ENCODE data around the gene PRDM16. TPM values are rescaled to one million over a fixed set of nuclear protein-coding genes. Genes with fewer than 3 reads are reported as not detected.

Gene PRDM16
- total RNA-seq, 1 experiment from 2014 or later, result 6.1 TPM

DNA sequence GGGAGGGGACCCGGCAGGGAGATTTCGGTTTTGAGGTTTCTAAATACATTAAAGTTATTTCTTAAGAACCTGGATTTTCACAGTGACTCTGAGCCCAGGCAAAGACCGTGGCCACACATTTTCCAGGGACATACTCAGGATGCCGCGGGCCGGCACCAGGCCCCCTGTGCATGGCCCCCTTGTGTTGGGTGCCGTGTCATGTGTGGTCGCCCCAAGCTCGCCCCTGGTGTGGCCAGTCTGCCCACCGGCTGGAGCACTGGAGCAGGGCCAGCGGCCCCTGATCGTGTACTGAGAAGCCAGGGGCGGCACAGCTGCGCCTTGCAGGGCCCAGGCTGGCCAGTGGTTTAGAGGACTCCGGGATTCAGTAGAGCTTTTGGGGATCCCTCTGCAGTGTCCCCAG lies 412.0 kb downstream of the PRDM16 start:
- ChIA-PET POLR2A (no interaction called here), RAD21 (ENCODE audit: low non-redundant PET in 1 of 2, low total read pairs in 2 of 2, uncharacterized antibody in 2 of 2, unreplicated experiment in 2 of 2) (no interaction called here)
- no TSS peak for BruUV-seq (replicated peaks)

More for the DNA sequence above, 412.0 kb downstream of the PRDM16 start:
- no peak overlapping the region for H3K4me2 ChIP-seq (ENCODE audit: low read length)
- intact Hi-C loops (cut with micrococcal nuclease), result no loop called here
- CTCF ChIA-PET, result interaction anchor here (1.5 to 3.5 kb wide), 2 partner anchors 10 to 28 kb away, joined by 4 to 29 read pairs; no protein-coding TSS in a partner anchor
- H3K27me3 ChIP-seq (ENCODE audit: insufficient read depth, low read length), result no peaks in the 10 kb centered on the region
- H3K27ac ChIP-seq (ENCODE audit: low read depth, low read length), result peak overlapping the region; percentile 39; the same call in 1 of the 2 replicates
- no peaks in the 10 kb centered on the region for H4K20me1 ChIP-seq (ENCODE audit: insufficient read depth)
- H3K4me3 ChIP-seq (replicated peaks in 1 of 2; ENCODE audit: low read depth in 1 of 2, low read length in 2 of 2), result no peak overlapping the region
- no peaks in the 10 kb centered on the region for H3K79me2 ChIP-seq (ENCODE audit: insufficient read depth, low read length)
- H2AFZ ChIP-seq (ENCODE audit: low read depth, low read length, poor library complexity, severe bottlenecking), result no peak overlapping the region
- no peak overlapping the region for H3K9ac ChIP-seq (ENCODE audit: low read length)
- peaks cover 12 to 29% of the 10 kb centered on the region in 2 experiments; a peak in 3 of 4 replicates for H3K4me1 ChIP-seq (ENCODE audit: control insufficient read depth in 1 of 2, insufficient read depth in 2 of 2, low read length in 2 of 2)
- no peaks in the 10 kb centered on the region for H3K9me2 ChIP-seq (ENCODE audit: insufficient read depth)
- TF ChIP-seq RAD21 (IDR thresholded peaks at IDR 0.05; ENCODE audit: low read depth) (no peak), SIN3A (IDR thresholded peaks at IDR 0.05; ENCODE audit: low read depth) (no peak), POLR2A (IDR thresholded peaks at IDR 0.05; ENCODE audit: borderline replicate concordance, extremely low read depth, insufficient read depth, insufficient read length) (no peak), JUND (IDR thresholded peaks at IDR 0.05) (no peak), FOSL1 (IDR thresholded peaks at IDR 0.05; ENCODE audit: low read depth) (no peak), ELF1 (IDR thresholded peaks at IDR 0.05; ENCODE audit: borderline replicate concordance, low read depth) (no peak), EZH2phosphoT487 (IDR thresholded peaks at IDR 0.05; ENCODE audit: borderline replicate concordance) (no peak), YY1 (IDR thresholded peaks at IDR 0.05; ENCODE audit: extremely low read depth, insufficient replicate concordance, low read depth, low read length) (no peak), CEBPB (IDR thresholded peaks at IDR 0.05; ENCODE audit: low read depth) (no peak), SRF (IDR thresholded peaks at IDR 0.05; ENCODE audit: low read depth) (no peak), EGR1 (IDR thresholded peaks at IDR 0.05; ENCODE audit: low read depth) (no peak), ZNF274 (IDR thresholded peaks at IDR 0.05; ENCODE audit: low read depth, low read length) (no peak), SP1 (IDR thresholded peaks at IDR 0.05; ENCODE audit: low read depth) (no peak)
- TF ChIP-seq, protein P1, sequence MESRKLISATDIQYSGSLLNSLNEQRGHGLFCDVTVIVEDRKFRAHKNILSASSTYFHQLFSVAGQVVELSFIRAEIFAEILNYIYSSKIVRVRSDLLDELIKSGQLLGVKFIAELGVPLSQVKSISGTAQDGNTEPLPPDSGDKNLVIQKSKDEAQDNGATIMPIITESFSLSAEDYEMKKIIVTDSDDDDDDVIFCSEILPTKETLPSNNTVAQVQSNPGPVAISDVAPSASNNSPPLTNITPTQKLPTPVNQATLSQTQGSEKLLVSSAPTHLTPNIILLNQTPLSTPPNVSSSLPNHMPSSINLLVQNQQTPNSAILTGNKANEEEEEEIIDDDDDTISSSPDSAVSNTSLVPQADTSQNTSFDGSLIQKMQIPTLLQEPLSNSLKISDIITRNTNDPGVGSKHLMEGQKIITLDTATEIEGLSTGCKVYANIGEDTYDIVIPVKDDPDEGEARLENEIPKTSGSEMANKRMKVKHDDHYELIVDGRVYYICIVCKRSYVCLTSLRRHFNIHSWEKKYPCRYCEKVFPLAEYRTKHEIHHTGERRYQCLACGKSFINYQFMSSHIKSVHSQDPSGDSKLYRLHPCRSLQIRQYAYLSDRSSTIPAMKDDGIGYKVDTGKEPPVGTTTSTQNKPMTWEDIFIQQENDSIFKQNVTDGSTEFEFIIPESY (IDR thresholded peaks at IDR 0.05; ENCODE audit: extremely low read depth, insufficient replicate concordance, low read length), result no peak
- TF ChIP-seq, protein P2, sequence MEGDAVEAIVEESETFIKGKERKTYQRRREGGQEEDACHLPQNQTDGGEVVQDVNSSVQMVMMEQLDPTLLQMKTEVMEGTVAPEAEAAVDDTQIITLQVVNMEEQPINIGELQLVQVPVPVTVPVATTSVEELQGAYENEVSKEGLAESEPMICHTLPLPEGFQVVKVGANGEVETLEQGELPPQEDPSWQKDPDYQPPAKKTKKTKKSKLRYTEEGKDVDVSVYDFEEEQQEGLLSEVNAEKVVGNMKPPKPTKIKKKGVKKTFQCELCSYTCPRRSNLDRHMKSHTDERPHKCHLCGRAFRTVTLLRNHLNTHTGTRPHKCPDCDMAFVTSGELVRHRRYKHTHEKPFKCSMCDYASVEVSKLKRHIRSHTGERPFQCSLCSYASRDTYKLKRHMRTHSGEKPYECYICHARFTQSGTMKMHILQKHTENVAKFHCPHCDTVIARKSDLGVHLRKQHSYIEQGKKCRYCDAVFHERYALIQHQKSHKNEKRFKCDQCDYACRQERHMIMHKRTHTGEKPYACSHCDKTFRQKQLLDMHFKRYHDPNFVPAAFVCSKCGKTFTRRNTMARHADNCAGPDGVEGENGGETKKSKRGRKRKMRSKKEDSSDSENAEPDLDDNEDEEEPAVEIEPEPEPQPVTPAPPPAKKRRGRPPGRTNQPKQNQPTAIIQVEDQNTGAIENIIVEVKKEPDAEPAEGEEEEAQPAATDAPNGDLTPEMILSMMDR (IDR thresholded peaks at IDR 0.05 in 2 of 3, conservative IDR thresholded peaks at IDR 0.05 in 1 of 3; ENCODE audit: borderline replicate concordance in 1 of 3, insufficient read depth in 1 of 3, low read depth in 2 of 3, low read length in 2 of 3), result no peak
- TF ChIP-seq, protein P3, sequence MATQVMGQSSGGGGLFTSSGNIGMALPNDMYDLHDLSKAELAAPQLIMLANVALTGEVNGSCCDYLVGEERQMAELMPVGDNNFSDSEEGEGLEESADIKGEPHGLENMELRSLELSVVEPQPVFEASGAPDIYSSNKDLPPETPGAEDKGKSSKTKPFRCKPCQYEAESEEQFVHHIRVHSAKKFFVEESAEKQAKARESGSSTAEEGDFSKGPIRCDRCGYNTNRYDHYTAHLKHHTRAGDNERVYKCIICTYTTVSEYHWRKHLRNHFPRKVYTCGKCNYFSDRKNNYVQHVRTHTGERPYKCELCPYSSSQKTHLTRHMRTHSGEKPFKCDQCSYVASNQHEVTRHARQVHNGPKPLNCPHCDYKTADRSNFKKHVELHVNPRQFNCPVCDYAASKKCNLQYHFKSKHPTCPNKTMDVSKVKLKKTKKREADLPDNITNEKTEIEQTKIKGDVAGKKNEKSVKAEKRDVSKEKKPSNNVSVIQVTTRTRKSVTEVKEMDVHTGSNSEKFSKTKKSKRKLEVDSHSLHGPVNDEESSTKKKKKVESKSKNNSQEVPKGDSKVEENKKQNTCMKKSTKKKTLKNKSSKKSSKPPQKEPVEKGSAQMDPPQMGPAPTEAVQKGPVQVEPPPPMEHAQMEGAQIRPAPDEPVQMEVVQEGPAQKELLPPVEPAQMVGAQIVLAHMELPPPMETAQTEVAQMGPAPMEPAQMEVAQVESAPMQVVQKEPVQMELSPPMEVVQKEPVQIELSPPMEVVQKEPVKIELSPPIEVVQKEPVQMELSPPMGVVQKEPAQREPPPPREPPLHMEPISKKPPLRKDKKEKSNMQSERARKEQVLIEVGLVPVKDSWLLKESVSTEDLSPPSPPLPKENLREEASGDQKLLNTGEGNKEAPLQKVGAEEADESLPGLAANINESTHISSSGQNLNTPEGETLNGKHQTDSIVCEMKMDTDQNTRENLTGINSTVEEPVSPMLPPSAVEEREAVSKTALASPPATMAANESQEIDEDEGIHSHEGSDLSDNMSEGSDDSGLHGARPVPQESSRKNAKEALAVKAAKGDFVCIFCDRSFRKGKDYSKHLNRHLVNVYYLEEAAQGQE (IDR thresholded peaks at IDR 0.05; ENCODE audit: low read depth), result no peak
- TF ChIP-seq, protein P4, sequence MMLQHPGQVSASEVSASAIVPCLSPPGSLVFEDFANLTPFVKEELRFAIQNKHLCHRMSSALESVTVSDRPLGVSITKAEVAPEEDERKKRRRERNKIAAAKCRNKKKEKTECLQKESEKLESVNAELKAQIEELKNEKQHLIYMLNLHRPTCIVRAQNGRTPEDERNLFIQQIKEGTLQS (IDR thresholded peaks at IDR 0.05), result no peak
- H3K9me3 ChIP-seq (ENCODE audit: control insufficient read depth in 1 of 2, insufficient read depth in 1 of 2, low read depth in 1 of 2, low read length in 2 of 2), result no peaks in the 10 kb centered on the region
- no peak for ATAC-seq
- H3K36me3 ChIP-seq (ENCODE audit: control insufficient read depth in 1 of 2, insufficient read depth in 2 of 2, low read length in 2 of 2), result no peaks in the 10 kb centered on the region; a peak in 1 of 4 replicates
- no peak for DNase-seq (ENCODE audit: low read depth, low spot score)
